HCT116 (cell line): Measurements from ENCODE around the gene PDGFA. TPM values are rescaled to one million over a fixed set of nuclear protein-coding genes. Genes with fewer than 3 reads are reported as not detected.

Source experiments
- ATAC-seq: fragments of 200-7000 bp; cut with Tn5 transposase; 2 replicates; pipeline ENCODE4 v1.9.1; 2020; ENCODE audit warnings: mild to moderate bottlenecking, moderate library complexity
- BruUV-seq: library from RNA; stranded (reverse); fragments of 400-500 nt; replicated peaks from 2 replicates; lab custom pipeline; 2021; lab: Mats Ljungman, UMichigan
- CTCF ChIA-PET: fragments of 300-600 bp; sonication (Branson Sonifier 250); formaldehyde crosslinking; loops from one replicate; lab custom pipeline; 2021; ENCODE audit warnings: antibody characterized with exemption; lab: Charles Lee
- POLR2A ChIA-PET: fragments of 300-600, 350-600 bp; sonication (Branson Sonifier 250); formaldehyde crosslinking; loops from one replicate; lab custom pipeline; 2021; ENCODE audit warnings: antibody characterized with exemption; lab: Charles Lee
- RAD21 ChIA-PET, 2 experiments: fragments of 300-600 bp; sonication (Branson Sonifier 250); formaldehyde crosslinking; loops; one replicate each; lab custom pipeline; 2023; ENCODE audit warnings: low total read pairs in 2 of 2; ENCODE audit not compliant: uncharacterized antibody in 2 of 2, unreplicated experiment in 2 of 2, low non-redundant PET in 1 of 2; lab: Charles Lee
- DNase-seq: peaks from one replicate; pipeline ENCODE4 v3.0.0-alpha.2; 2010; ENCODE audit warnings: low read depth, low spot score
- H2AFZ ChIP-seq: fragments of 200-600 bp; shearing (Covaris generic), sonication (generic); 2 replicates; pipeline ENCODE4 v1.6.1; 2017; ENCODE audit warnings: low read depth, mixed run types, mixed read lengths, antibody characterized with exemption, low read length; ENCODE audit not compliant: poor library complexity, severe bottlenecking
- H3K27ac ChIP-seq: 2 replicates; pipeline ENCODE4 v1.5.1; 2012; ENCODE audit warnings: low read depth, low read length
- H3K27me3 ChIP-seq: fragments of 200-600 bp; sonication (generic); 2 replicates; pipeline ENCODE4 v1.6.1; 2016; ENCODE audit warnings: mixed run types, low read length, mixed read lengths; ENCODE audit not compliant: insufficient read depth
- H3K36me3 ChIP-seq, 2 experiments: fragments of 200-500 bp in 1 of 2; fragments of 200-600 bp in 1 of 2; sonication (Bioruptor generic) in 1 of 2; sonication (generic) in 1 of 2; 2 replicates each; pipeline versions ENCODE4 v1.5.1 to v1.6.1; 2014 to 2016; ENCODE audit warnings: low read length in 2 of 2, inconsistent platforms in 1 of 2, mixed read lengths in 1 of 2, mixed run types in 1 of 2; ENCODE audit not compliant: insufficient read depth in 2 of 2, control insufficient read depth in 1 of 2
- H3K4me1 ChIP-seq, 2 experiments: fragments of 200-600 bp in 1 of 2; sonication (generic) in 1 of 2; 2 replicates each; pipeline versions ENCODE4 v1.5.1 to v1.6.1; 2012 to 2017; ENCODE audit warnings: low read length in 2 of 2, inconsistent platforms in 1 of 2, mild to moderate bottlenecking in 1 of 2, mixed read lengths in 1 of 2, mixed run types in 1 of 2, moderate library complexity in 1 of 2; ENCODE audit not compliant: insufficient read depth in 2 of 2, control insufficient read depth in 1 of 2
- H3K4me2 ChIP-seq: fragments of 200-600 bp; sonication (generic); 2 replicates; pipeline ENCODE4 v1.6.1; 2017; ENCODE audit warnings: mixed run types, low read length, mixed read lengths
- H3K4me3 ChIP-seq, 2 experiments: fragments of 200-600 bp in 1 of 2; sonication (generic) in 1 of 2; replicated peaks in 1 of 2; 2 replicates each; pipeline ENCODE4 v1.5.1; 2011 to 2016; ENCODE audit warnings: low read length in 2 of 2, control low read depth in 1 of 2, low read depth in 1 of 2, mild to moderate bottlenecking in 1 of 2, mixed read lengths in 1 of 2, mixed run types in 1 of 2
- H3K79me2 ChIP-seq: fragments of 200-600 bp; sonication (generic); 2 replicates; pipeline ENCODE4 v1.6.1; 2017; ENCODE audit warnings: mild to moderate bottlenecking, mixed run types, low read length, moderate library complexity, mixed read lengths; ENCODE audit not compliant: insufficient read depth
- H3K9ac ChIP-seq: fragments of 200-600 bp; sonication (generic); 2 replicates; pipeline ENCODE4 v1.6.1; 2016; ENCODE audit warnings: low read length, mixed read lengths
- H3K9me2 ChIP-seq: fragments of 200-600 bp; sonication (generic), shearing (Covaris generic); 2 replicates; pipeline ENCODE4 v1.6.1; 2017; ENCODE audit warnings: mixed run types, mild to moderate bottlenecking, moderate library complexity; ENCODE audit not compliant: insufficient read depth
- H3K9me3 ChIP-seq, 2 experiments: fragments of 200-500 bp in 1 of 2; fragments of 200-600 bp in 1 of 2; sonication (Bioruptor generic) in 1 of 2; sonication (generic) in 1 of 2; 2 replicates each; pipeline ENCODE4 v1.6.1; 2014 to 2017; ENCODE audit warnings: low read length in 2 of 2, mixed read lengths in 2 of 2, inconsistent platforms in 1 of 2, low read depth in 1 of 2, mild to moderate bottlenecking in 1 of 2, mixed run types in 1 of 2, moderate library complexity in 1 of 2; ENCODE audit not compliant: control insufficient read depth in 1 of 2, insufficient read depth in 1 of 2
- H4K20me1 ChIP-seq: fragments of 200-600 bp; sonication (generic), shearing (Covaris generic); 2 replicates; pipeline ENCODE4 v1.6.1; 2017; ENCODE audit warnings: mixed run types, mild to moderate bottlenecking, moderate library complexity; ENCODE audit not compliant: insufficient read depth
- CEBPB ChIP-seq: IDR thresholded peaks from 2 replicates; pipeline ENCODE4 v1.6.1; 2012; ENCODE audit warnings: low read depth
- EGR1 ChIP-seq: IDR thresholded peaks from 2 replicates; pipeline ENCODE4 v1.6.1; 2012; ENCODE audit warnings: low read depth
- ELF1 ChIP-seq: IDR thresholded peaks from 2 replicates; pipeline ENCODE4 v1.6.1; 2012; ENCODE audit warnings: low read depth, borderline replicate concordance
- EZH2 ChIP-seq: fragments of 200-600 bp; sonication (generic); IDR thresholded peaks from 2 replicates; pipeline ENCODE4 v1.6.1; 2017; ENCODE audit warnings: antibody characterized with exemption, mixed run types
- FOSL1 ChIP-seq: IDR thresholded peaks from 2 replicates; pipeline ENCODE4 v1.6.1; 2012; ENCODE audit warnings: low read depth
- POLR2A ChIP-seq: IDR thresholded peaks from 2 replicates; pipeline ENCODE4 v1.7.0; 2011; ENCODE audit warnings: borderline replicate concordance; ENCODE audit not compliant: insufficient read depth, insufficient read length; ENCODE audit errors: extremely low read depth
- POLR2AphosphoS5 ChIP-seq: IDR thresholded peaks from 2 replicates; pipeline ENCODE4 v1.6.1; 2011; ENCODE audit warnings: mild to moderate bottlenecking, low read depth, low read length, moderate library complexity
- RAD21 ChIP-seq: IDR thresholded peaks from 2 replicates; pipeline ENCODE4 v1.6.1; 2012; ENCODE audit warnings: low read depth, mild to moderate bottlenecking
- SP1 ChIP-seq: IDR thresholded peaks from 2 replicates; pipeline ENCODE4 v1.6.1; 2012; ENCODE audit warnings: low read depth
- SRF ChIP-seq: IDR thresholded peaks from 2 replicates; pipeline ENCODE4 v1.6.1; 2012; ENCODE audit warnings: low read depth
- TCF7L2 ChIP-seq: IDR thresholded peaks from 2 replicates; pipeline ENCODE4 v1.7.0; 2011; ENCODE audit warnings: borderline replicate concordance, inconsistent platforms; ENCODE audit not compliant: insufficient read depth, insufficient read length; ENCODE audit errors: extremely low read depth
- intact Hi-C: fragments of 100-400 bp; cut with micrococcal nuclease; formaldehyde crosslinking; loops from 2 replicates; pipeline ENCODE4 v1.10.0; 2022
- total RNA-seq: library from RNA; stranded (reverse); gene quantifications from one replicate; pipeline ENCODE4 v1.2.1, GENCODE V29; 2021; ENCODE audit not compliant: unreplicated experiment
- TF ChIP-seq, protein P1 (sequence below): IDR thresholded peaks from 2 replicates; pipeline ENCODE4 v1.6.1; 2012; ENCODE audit warnings: low read depth
- TF ChIP-seq, protein P2 (sequence below): IDR thresholded peaks from 2 replicates; pipeline ENCODE4 v1.6.1; 2012
- TF ChIP-seq, protein P3 (sequence below): IDR thresholded peaks from 2 replicates; pipeline ENCODE4 v1.6.1; 2012
- TF ChIP-seq, protein P4 (sequence below): IDR thresholded peaks from 2 replicates; pipeline ENCODE4 v1.6.1; 2011; ENCODE audit warnings: mild to moderate bottlenecking, low read length, moderate library complexity; ENCODE audit not compliant: insufficient replicate concordance; ENCODE audit errors: extremely low read depth

Gene PDGFA
- total RNA-seq, 1 experiment from 2014 or later = 44.7 TPM

DNA sequence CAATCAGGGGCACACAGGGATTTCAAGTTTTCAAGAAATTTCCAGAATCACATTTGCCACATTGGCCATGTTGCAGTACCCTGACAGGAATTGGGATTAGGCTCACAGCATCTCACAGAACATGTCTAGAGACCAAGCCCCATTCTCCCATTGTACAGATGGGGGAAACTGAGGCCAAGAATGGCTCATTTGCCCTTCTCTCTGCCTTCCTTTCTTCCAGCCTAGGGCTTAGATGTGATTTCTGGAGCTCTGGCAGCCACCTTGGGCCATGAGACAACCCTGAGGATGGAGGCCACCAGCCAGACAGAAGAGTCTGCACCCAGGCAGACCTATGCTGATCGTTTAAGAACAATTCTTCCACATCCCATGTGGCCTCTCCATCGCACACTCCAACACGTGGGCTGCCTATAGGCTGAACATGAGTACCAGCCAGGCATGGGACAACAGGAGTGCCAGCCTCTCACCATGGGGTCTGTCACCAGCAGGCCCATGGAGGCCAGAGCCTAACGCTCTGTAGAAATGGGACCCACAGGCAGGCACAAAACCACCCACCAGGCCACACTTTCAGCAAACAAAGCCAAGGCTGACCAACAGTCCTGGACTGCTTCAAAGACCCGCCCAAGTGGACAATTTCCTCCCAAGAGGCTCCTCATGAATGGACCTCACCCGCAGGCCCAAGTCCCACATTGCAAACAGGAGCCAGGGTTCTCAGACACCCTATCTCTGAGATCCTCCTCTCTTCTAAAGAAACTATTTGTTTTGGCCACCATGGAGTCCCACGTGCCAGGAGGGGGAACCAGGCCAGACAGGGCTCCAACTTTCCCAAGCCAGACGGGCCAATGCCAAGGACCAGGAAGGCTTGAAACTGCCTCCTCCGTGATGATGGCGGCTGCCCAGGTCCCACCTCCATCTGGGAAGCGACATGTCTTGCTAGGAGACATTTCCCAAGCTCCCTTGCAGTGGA is 20.7 kb downstream of the PDGFA start:
- POLR2A ChIA-PET = no interaction called here

More for the DNA sequence above, 20.7 kb downstream of the PDGFA start:
- H2AFZ ChIP-seq = no peak overlapping the region
- DNase-seq = no peak
- H3K27ac ChIP-seq = no peak overlapping the region
- ChIA-PET CTCF (no interaction called here), RAD21 (no interaction called here)
- no peaks in the 10 kb centered on the region for H3K9me2 ChIP-seq
- H3K79me2 ChIP-seq = no peaks in the 10 kb centered on the region
- no peaks in the 10 kb centered on the region for H3K27me3 ChIP-seq
- TF ChIP-seq, protein P1, sequence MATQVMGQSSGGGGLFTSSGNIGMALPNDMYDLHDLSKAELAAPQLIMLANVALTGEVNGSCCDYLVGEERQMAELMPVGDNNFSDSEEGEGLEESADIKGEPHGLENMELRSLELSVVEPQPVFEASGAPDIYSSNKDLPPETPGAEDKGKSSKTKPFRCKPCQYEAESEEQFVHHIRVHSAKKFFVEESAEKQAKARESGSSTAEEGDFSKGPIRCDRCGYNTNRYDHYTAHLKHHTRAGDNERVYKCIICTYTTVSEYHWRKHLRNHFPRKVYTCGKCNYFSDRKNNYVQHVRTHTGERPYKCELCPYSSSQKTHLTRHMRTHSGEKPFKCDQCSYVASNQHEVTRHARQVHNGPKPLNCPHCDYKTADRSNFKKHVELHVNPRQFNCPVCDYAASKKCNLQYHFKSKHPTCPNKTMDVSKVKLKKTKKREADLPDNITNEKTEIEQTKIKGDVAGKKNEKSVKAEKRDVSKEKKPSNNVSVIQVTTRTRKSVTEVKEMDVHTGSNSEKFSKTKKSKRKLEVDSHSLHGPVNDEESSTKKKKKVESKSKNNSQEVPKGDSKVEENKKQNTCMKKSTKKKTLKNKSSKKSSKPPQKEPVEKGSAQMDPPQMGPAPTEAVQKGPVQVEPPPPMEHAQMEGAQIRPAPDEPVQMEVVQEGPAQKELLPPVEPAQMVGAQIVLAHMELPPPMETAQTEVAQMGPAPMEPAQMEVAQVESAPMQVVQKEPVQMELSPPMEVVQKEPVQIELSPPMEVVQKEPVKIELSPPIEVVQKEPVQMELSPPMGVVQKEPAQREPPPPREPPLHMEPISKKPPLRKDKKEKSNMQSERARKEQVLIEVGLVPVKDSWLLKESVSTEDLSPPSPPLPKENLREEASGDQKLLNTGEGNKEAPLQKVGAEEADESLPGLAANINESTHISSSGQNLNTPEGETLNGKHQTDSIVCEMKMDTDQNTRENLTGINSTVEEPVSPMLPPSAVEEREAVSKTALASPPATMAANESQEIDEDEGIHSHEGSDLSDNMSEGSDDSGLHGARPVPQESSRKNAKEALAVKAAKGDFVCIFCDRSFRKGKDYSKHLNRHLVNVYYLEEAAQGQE = no peak
- TF ChIP-seq RAD21 (no peak), SP1 (no peak), ELF1 (no peak), FOSL1 (no peak), TCF7L2 (no peak), POLR2AphosphoS5 (no peak), EZH2 (no peak), EGR1 (no peak), SRF (no peak), CEBPB (no peak), POLR2A (no peak)
- TF ChIP-seq, protein P2, sequence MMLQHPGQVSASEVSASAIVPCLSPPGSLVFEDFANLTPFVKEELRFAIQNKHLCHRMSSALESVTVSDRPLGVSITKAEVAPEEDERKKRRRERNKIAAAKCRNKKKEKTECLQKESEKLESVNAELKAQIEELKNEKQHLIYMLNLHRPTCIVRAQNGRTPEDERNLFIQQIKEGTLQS = no peak
- TF ChIP-seq, protein P3, sequence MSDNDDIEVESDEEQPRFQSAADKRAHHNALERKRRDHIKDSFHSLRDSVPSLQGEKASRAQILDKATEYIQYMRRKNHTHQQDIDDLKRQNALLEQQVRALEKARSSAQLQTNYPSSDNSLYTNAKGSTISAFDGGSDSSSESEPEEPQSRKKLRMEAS = no peak
- TF ChIP-seq, protein P4, sequence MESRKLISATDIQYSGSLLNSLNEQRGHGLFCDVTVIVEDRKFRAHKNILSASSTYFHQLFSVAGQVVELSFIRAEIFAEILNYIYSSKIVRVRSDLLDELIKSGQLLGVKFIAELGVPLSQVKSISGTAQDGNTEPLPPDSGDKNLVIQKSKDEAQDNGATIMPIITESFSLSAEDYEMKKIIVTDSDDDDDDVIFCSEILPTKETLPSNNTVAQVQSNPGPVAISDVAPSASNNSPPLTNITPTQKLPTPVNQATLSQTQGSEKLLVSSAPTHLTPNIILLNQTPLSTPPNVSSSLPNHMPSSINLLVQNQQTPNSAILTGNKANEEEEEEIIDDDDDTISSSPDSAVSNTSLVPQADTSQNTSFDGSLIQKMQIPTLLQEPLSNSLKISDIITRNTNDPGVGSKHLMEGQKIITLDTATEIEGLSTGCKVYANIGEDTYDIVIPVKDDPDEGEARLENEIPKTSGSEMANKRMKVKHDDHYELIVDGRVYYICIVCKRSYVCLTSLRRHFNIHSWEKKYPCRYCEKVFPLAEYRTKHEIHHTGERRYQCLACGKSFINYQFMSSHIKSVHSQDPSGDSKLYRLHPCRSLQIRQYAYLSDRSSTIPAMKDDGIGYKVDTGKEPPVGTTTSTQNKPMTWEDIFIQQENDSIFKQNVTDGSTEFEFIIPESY = no peak
- H3K4me3 ChIP-seq = no peak overlapping the region
- BruUV-seq = no TSS peak
- no peak overlapping the region for H3K4me2 ChIP-seq
- H3K9me3 ChIP-seq = no peaks in the 10 kb centered on the region
- no peak for ATAC-seq
- no peaks in the 10 kb centered on the region for H4K20me1 ChIP-seq
- H3K4me1 ChIP-seq = peaks cover 0 to 4% of the 10 kb centered on the region in 2 experiments; a peak in 2 of 4 replicates
- intact Hi-C loops = no loop called here
- H3K36me3 ChIP-seq = peaks cover 5 to 16% of the 10 kb centered on the region in 2 experiments; a peak in 2 of 4 replicates
- H3K9ac ChIP-seq = no peak overlapping the region
